Measurements from ENCODE around the gene CHRND. TPM values are rescaled to one million over a fixed set of nuclear protein-coding genes. Genes with fewer than 3 reads are reported as not detected.

The CHRND gene
- total RNA-seq, 1 experiment from 2014 or later = not detected

DNA sequence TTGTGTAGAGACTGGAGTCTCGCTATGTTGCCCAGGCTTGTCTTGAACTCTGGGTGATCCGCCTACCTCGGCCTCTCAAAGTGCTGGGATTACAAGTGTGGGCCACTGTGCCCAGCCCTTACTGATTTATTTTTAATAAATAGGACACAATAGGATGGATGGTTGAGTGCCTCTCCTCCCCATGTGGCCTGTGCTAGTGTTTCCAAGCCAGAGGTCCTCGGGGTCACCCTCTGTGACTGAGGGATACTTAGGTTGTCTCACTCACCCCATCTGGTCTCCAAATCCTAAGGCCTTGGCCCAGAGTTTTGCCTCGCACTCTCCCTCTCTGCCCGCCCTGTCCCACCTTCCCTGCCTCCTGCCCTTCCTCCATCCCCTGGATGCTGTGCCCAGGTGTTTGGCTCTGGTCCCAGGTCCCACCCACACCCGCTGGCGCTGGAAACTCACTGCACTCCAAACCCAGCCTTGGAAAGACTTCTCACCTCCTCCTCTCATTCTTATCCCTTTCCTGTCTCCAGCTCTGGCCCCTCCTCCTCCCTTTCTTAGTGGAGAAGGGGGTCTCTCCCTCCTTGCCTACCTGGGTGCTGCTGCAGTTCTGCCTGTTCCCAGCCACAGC, 33.6 kb upstream of the CHRND start:
- Histone ChIP-seq H3K4me3 (ENCODE audit: low read length) (no peak overlapping the region), H3K27me3 (ENCODE audit: low read length) (no peaks in the 10 kb centered on the region), H3K9me2 (replicated peaks; ENCODE audit: insufficient read depth, low read length) (no peaks in the 10 kb centered on the region)

DNA sequence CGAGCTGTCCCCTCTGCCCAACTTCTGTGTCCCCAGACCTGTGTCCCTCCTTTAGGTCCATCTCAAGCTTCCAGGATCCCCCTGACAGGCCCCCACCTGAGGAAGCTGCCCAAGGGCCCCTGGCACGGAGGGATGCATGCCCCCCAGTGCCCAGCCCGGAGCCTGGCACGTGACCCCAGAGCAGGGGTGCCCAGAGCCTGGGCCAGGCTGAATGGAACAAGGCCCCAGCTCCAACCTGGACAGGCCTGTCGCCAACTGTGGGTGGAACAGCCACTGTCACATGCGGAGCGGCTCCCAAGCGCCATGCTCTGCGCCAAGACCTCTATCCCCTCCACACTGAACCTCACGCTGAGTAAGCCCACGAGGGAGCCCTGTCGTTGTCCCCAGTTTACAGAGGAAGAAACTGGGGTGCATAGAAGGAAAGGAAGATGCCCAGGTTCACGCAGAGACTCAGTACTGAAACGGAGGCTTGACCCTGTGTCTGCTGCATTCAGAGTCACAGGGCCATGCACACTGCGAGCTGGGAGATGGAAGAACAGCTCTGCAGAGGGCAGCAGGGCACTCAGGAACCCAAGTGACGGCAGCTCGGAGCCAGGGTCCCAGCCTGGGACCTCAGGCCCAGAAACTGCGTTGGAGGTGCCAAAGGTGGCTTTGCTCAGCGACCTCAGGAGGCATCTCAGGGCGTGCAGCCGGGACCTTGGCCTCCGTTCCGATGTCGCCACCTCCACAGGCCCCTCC, 32.8 kb upstream of the CHRND start:
- Histone ChIP-seq H2AFZ (ENCODE audit: low read length) (no peak overlapping the region), H3K9me2 (replicated peaks; ENCODE audit: insufficient read depth, low read length) (no peaks in the 10 kb centered on the region), H3K79me2 (ENCODE audit: low read length) (no peaks in the 10 kb centered on the region), H4K20me1 (ENCODE audit: insufficient read depth, low read depth, low read length) (no peaks in the 10 kb centered on the region), H3K4me1 (ENCODE audit: low read length) (peaks cover 4% of the 10 kb centered on the region; the same call in 1 of the 2 replicates), H3K9me3 (ENCODE audit: low read length) (no peaks in the 10 kb centered on the region), H3K9ac (ENCODE audit: low read length) (no peak overlapping the region), H3K4me2 (ENCODE audit: low read depth, low read length, poor library complexity, severe bottlenecking) (no peak overlapping the region), H3K36me3 (ENCODE audit: insufficient read depth, low read length) (no peaks in the 10 kb centered on the region), H3K4me3 (ENCODE audit: low read length) (no peak overlapping the region), H3K27ac (ENCODE audit: low read length) (no peak overlapping the region), H3K27me3 (ENCODE audit: low read length) (no peaks in the 10 kb centered on the region)
- DNase-seq = no peak

More for the DNA sequence above, 33.6 kb upstream of the CHRND start:
- Histone ChIP-seq H3K4me1 (ENCODE audit: low read length) (peaks cover 4% of the 10 kb centered on the region; the same call in 1 of the 2 replicates), H3K4me2 (ENCODE audit: low read depth, low read length, poor library complexity, severe bottlenecking) (no peak overlapping the region), H2AFZ (ENCODE audit: low read length) (no peak overlapping the region), H4K20me1 (ENCODE audit: insufficient read depth, low read depth, low read length) (no peaks in the 10 kb centered on the region), H3K9me3 (ENCODE audit: low read length) (no peaks in the 10 kb centered on the region), H3K36me3 (ENCODE audit: insufficient read depth, low read length) (no peaks in the 10 kb centered on the region), H3K79me2 (ENCODE audit: low read length) (no peaks in the 10 kb centered on the region), H3K27ac (ENCODE audit: low read length) (no peak overlapping the region), H3K9ac (ENCODE audit: low read length) (no peak overlapping the region)
- no peak for DNase-seq

DNA sequence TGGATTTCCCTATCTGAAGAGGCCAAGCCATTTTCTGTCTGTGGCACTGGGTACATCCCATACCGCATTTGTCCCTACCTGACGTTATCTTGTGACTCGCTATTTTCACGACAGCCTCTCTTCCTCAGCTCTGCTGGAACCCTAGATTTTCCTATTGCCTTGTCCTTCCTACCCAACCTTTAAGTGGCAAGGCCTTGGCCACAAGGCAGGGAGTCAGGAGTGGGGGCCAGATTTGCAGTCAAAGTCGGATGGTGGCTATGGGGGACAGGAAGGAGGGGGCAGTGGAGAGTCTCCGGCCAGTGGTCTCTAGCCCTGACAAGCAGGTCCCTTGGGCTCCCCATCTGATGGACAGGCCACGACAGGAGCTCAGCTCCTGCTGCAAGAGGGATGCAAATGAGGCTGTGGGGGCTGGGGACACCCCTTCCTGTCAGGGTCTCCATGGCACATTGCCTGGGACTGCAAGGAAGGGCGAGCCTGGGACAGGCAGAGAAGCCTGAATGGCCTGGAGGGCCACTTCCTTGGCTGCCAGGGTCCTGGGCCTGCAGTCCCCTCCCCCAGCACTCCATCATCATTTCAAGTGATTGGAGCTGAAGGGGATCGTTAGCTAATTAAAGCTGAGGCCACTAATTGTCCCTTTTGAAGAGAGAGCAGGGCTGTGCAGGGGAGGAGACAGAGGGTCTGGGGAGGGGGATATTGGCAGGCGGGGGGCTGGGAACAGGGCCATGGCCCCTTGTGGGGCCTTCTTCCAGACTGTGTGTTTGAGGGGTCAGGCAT, 32.1 kb upstream of the CHRND start:
- no peaks in the 10 kb centered on the region for H3K36me3 ChIP-seq (ENCODE audit: insufficient read depth, low read length)
- no peak overlapping the region for H3K9ac ChIP-seq (ENCODE audit: low read length)
- H3K4me3 ChIP-seq (ENCODE audit: low read length) = no peak overlapping the region
- DNase-seq = no peak
- H3K79me2 ChIP-seq (ENCODE audit: low read length) = no peaks in the 10 kb centered on the region
- H3K9me2 ChIP-seq (replicated peaks; ENCODE audit: insufficient read depth, low read length) = no peaks in the 10 kb centered on the region
- H3K4me2 ChIP-seq (ENCODE audit: low read depth, low read length, poor library complexity, severe bottlenecking) = no peak overlapping the region
- H3K27ac ChIP-seq (ENCODE audit: low read length) = no peak overlapping the region
- no peaks in the 10 kb centered on the region for H3K27me3 ChIP-seq (ENCODE audit: low read length)
- H4K20me1 ChIP-seq (ENCODE audit: insufficient read depth, low read depth, low read length) = no peaks in the 10 kb centered on the region
- H3K4me1 ChIP-seq (ENCODE audit: low read length) = peaks cover 4% of the 10 kb centered on the region; the same call in 1 of the 2 replicates
- no peaks in the 10 kb centered on the region for H3K9me3 ChIP-seq (ENCODE audit: low read length)
- no peak overlapping the region for H2AFZ ChIP-seq (ENCODE audit: low read length)

DNA sequence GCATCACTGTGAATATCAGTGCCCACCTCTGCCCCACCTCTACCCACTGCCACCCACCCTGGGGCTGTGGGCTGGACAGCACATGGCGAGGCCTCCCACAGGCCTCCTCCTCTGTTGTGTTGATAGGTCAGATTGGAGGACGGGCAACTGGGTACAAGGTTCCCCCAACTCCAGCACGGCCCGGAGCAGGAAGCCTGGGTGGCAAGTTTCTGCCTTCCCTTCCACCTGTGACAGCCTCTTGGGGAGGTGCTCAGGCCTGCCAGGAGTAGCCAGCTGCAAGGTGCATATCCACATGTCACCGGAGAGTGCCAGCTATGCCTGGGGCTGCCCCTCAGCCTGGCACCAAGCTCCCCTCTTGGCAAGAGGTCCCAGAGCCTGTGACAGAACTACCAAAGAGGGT, 31.4 kb upstream of the CHRND start:
- H3K27ac ChIP-seq (ENCODE audit: low read length) = no peak overlapping the region
- no peak overlapping the region for H3K4me3 ChIP-seq (ENCODE audit: low read length)
- peaks cover 4% of the 10 kb centered on the region; the same call in 1 of the 2 replicates for H3K4me1 ChIP-seq (ENCODE audit: low read length)
- H3K79me2 ChIP-seq (ENCODE audit: low read length) = no peaks in the 10 kb centered on the region
- H4K20me1 ChIP-seq (ENCODE audit: insufficient read depth, low read depth, low read length) = no peaks in the 10 kb centered on the region
- no peak overlapping the region for H2AFZ ChIP-seq (ENCODE audit: low read length)
- no peaks in the 10 kb centered on the region for H3K27me3 ChIP-seq (ENCODE audit: low read length)
- H3K36me3 ChIP-seq (ENCODE audit: insufficient read depth, low read length) = no peaks in the 10 kb centered on the region
- no peaks in the 10 kb centered on the region for H3K9me3 ChIP-seq (ENCODE audit: low read length)
- DNase-seq = no peak
- no peak overlapping the region for H3K4me2 ChIP-seq (ENCODE audit: low read depth, low read length, poor library complexity, severe bottlenecking)
- H3K9ac ChIP-seq (ENCODE audit: low read length) = no peak overlapping the region
- H3K9me2 ChIP-seq (replicated peaks; ENCODE audit: insufficient read depth, low read length) = no peaks in the 10 kb centered on the region

DNA sequence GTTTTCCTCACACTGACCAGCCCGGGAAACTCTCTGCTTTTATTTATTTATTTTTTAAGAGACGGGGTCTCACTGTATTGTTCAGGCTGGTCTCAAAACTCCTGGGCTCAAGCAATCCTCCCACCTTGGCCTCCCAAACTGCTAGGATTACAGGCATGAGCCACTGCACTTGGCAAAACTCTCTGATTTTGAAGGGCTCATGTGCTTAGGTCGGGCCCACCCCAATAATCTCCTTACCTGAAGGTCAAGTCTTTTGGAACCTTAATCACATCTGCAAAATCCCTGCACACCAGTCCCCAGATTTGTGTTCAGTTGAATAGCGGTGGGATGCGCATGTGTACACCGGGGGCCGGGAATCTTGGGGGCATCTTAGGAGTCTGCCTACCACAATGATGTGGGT, 30.7 kb upstream of the CHRND start:
- H3K9ac ChIP-seq (ENCODE audit: low read length) = no peak overlapping the region
- H3K4me1 ChIP-seq (ENCODE audit: low read length) = peaks cover 4% of the 10 kb centered on the region; the same call in 1 of the 2 replicates
- no peaks in the 10 kb centered on the region for H3K9me3 ChIP-seq (ENCODE audit: low read length)
- DNase-seq = no peak
- no peaks in the 10 kb centered on the region for H3K79me2 ChIP-seq (ENCODE audit: low read length)
- H3K27ac ChIP-seq (ENCODE audit: low read length) = no peak overlapping the region
- H3K9me2 ChIP-seq (replicated peaks; ENCODE audit: insufficient read depth, low read length) = no peaks in the 10 kb centered on the region
- H3K27me3 ChIP-seq (ENCODE audit: low read length) = no peaks in the 10 kb centered on the region
- H2AFZ ChIP-seq (ENCODE audit: low read length) = no peak overlapping the region
- no peak overlapping the region for H3K4me2 ChIP-seq (ENCODE audit: low read depth, low read length, poor library complexity, severe bottlenecking)
- H3K36me3 ChIP-seq (ENCODE audit: insufficient read depth, low read length) = no peaks in the 10 kb centered on the region
- no peak overlapping the region for H3K4me3 ChIP-seq (ENCODE audit: low read length)
- H4K20me1 ChIP-seq (ENCODE audit: insufficient read depth, low read depth, low read length) = no peaks in the 10 kb centered on the region

DNA sequence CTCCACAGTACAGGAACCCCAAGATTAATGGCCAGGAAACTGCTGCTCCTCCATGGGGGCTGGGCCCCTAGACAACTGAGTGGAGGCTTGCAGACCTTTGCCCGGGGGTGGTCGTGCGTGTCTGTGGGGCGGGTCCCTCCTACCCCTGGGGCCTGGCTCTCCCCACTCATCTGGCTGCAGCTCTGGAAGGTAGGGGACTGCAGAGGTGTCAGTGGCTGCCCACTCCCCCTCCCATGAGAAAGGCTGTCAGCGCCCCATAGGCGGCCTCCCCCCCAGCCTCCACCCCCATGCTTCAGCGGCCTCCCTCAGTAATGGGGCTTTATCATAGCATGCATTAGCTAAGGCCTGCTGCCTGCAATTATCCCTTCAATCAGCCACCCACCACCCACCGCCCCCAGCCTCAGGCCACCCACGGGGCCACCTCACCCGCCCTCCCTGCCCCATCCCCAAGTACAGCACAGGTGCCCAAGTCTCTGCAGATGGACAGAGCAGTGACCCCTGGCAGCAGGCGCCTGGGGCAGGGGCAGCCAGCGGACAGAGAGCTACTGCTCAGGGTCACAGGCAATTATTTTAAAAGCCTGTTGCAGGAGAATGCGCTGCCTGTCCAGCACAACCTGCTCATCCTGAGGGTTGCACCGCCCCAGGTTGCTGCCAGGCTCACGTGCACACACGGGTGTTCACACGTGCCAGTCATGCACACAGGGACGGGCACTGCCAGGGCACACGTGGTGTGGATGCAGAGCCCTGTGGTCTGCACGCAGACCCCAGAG, 29.3 kb upstream of the CHRND start:
- Histone ChIP-seq H3K79me2 (ENCODE audit: low read length) (no peaks in the 10 kb centered on the region), H3K36me3 (ENCODE audit: insufficient read depth, low read length) (no peaks in the 10 kb centered on the region), H3K27ac (ENCODE audit: low read length) (no peak overlapping the region), H4K20me1 (ENCODE audit: insufficient read depth, low read depth, low read length) (no peaks in the 10 kb centered on the region), H3K4me1 (ENCODE audit: low read length) (peaks cover 7% of the 10 kb centered on the region), H2AFZ (ENCODE audit: low read length) (no peak overlapping the region), H3K4me3 (ENCODE audit: low read length) (no peak overlapping the region), H3K27me3 (ENCODE audit: low read length) (no peaks in the 10 kb centered on the region), H3K9ac (ENCODE audit: low read length) (no peak overlapping the region), H3K9me3 (ENCODE audit: low read length) (no peaks in the 10 kb centered on the region), H3K4me2 (ENCODE audit: low read depth, low read length, poor library complexity, severe bottlenecking) (no peak overlapping the region), H3K9me2 (replicated peaks; ENCODE audit: insufficient read depth, low read length) (no peaks in the 10 kb centered on the region)
- no peak for DNase-seq

DNA sequence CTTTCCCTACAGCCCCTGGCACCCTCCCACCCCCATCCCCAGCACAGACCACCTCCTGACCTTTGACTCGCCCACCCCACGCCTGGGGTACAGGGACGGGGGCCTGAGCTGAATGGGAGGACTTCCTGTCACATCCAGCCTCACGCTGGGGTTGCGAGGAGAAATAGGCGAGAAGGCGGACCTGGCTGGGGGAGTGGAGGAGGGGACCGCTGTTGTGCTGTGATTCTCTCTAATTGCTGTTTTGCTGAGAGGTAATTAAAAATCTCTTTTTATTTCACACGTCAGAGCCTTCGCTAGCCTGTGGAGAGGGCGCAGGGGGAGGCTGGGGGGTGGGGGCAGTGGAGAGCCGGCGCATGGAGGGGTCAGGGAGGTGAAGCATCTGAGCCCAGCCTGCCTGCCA, 28.6 kb upstream of the CHRND start:
- Histone ChIP-seq H3K27ac (ENCODE audit: low read length) (no peak overlapping the region), H3K4me3 (ENCODE audit: low read length) (no peak overlapping the region), H3K4me2 (ENCODE audit: low read depth, low read length, poor library complexity, severe bottlenecking) (no peak overlapping the region), H3K9me3 (ENCODE audit: low read length) (no peaks in the 10 kb centered on the region), H3K9me2 (replicated peaks; ENCODE audit: insufficient read depth, low read length) (no peaks in the 10 kb centered on the region), H3K27me3 (ENCODE audit: low read length) (no peaks in the 10 kb centered on the region), H3K4me1 (ENCODE audit: low read length) (peaks cover 7% of the 10 kb centered on the region), H2AFZ (ENCODE audit: low read length) (no peak overlapping the region), H4K20me1 (ENCODE audit: insufficient read depth, low read depth, low read length) (no peaks in the 10 kb centered on the region), H3K36me3 (ENCODE audit: insufficient read depth, low read length) (no peaks in the 10 kb centered on the region), H3K79me2 (ENCODE audit: low read length) (no peaks in the 10 kb centered on the region), H3K9ac (ENCODE audit: low read length) (no peak overlapping the region)
- no peak for DNase-seq

Data from Karpas-422 (cell line).